PFSK-1 (cell line): Measurements from ENCODE around the gene HMGXB4.

Experiments
- POLR2AphosphoS5 ChIP-seq: IDR thresholded peaks from 2 replicates; pipeline ENCODE4 v1.6.1; 2012; ENCODE audit warnings: low read depth, mild to moderate bottlenecking, control low read depth, low read length, moderate library complexity
- SIN3A ChIP-seq: IDR thresholded peaks from 2 replicates; pipeline ENCODE4 v1.6.1; 2012; ENCODE audit warnings: mild to moderate bottlenecking, low read length, moderate library complexity, borderline replicate concordance; ENCODE audit not compliant: insufficient read depth

DNA sequence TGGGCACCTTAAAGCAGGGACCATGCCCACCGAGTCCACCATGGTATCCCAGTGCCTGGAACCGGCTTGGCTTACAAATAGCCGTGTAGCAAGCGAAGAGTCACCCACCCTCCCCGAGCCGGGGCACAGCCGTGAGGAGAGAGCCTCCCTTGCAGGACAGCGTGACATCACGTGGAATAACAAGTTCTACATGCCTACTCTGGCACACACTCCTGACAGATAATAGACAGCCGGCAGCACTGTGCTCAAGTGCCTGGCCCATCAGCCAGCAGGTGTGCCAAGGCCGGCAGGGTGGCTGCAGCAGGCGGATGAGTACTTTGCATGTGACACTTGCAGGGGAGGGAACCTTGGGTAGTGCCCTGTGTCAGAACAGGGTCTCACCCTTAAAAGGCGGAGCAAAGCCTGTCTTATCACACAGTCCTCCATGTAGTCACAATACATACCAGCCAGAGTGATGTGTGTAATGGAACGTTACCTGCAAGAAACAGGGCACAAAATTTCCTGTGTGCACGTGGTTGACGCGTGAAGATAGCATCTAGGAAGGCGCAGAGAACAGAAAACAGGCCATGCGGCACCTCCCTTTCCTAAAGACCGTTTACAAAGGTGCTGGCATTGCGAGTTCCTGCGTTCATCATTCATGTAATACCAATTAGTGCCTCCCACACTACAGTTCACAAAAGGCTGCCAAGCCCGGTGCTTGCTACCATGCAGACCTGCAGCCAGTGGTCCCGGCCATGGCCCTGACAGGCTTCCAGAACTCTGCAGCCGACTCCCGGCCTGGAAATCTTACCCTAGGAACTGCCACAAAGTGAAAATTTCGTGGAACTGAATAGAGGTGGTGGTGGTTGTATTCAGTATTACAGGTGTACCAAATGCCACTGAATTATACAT lies 58.8 kb downstream of the HMGXB4 start:
- no peak for TF ChIP-seq POLR2AphosphoS5
- no peak for TF ChIP-seq SIN3A
